ENCODE results near the gene MCM3AP.

DNA sequence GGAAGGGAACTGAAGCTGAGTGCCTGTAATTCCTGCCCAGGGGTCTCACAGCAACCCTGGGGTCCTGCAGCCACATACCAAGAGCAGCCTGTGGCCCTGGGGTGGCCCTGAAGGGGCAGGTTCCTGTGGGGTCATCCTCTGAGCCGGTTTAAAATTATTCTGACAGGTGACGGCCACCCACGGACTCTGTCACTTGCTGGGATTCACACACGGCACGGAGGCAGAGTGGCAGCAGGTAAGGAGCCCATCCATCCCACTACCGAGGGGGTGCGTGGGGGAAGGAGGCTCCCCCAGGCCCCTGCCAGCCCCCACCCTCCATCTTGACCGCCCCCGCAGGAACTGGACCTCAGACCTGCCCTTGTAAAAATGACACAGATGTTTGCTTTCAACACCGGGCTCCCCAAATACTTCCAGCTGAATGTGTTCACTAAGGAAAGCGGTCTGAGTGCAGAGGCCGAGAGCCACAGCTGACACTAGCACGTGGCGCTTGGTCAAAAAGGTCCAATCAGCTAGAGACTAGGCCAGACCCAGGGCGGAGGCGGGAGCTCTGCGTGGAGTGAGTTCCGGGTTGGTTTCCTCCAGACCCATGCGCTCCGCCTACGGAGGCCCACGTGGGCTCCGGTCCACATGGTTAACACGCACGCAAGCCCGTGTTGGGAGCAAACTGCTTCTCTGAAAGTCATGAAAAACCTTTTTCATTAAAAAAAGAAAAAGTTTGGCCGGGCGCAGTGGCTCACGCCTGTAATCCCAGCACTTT is 10.8 kb upstream of the MCM3AP start:
- TF ChIP-seq, protein P1, sequence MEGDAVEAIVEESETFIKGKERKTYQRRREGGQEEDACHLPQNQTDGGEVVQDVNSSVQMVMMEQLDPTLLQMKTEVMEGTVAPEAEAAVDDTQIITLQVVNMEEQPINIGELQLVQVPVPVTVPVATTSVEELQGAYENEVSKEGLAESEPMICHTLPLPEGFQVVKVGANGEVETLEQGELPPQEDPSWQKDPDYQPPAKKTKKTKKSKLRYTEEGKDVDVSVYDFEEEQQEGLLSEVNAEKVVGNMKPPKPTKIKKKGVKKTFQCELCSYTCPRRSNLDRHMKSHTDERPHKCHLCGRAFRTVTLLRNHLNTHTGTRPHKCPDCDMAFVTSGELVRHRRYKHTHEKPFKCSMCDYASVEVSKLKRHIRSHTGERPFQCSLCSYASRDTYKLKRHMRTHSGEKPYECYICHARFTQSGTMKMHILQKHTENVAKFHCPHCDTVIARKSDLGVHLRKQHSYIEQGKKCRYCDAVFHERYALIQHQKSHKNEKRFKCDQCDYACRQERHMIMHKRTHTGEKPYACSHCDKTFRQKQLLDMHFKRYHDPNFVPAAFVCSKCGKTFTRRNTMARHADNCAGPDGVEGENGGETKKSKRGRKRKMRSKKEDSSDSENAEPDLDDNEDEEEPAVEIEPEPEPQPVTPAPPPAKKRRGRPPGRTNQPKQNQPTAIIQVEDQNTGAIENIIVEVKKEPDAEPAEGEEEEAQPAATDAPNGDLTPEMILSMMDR (conservative IDR thresholded peaks at IDR 0.05), result no peak
- no peak for TF ChIP-seq EZH2 (IDR thresholded peaks at IDR 0.05; ENCODE audit: low read depth)
